Fibroblast of pulmonary artery (primary cell): ENCODE data around the gene KSR2.

Experiments used
- DNase-seq: peaks from one replicate; pipeline ENCODE4 v3.0.0-alpha.2; 2010; ENCODE audit warnings: low read depth
- H3K4me3 ChIP-seq: replicated peaks from 2 replicates; pipeline ENCODE4 v1.5.1; 2011; ENCODE audit warnings: low read depth, mild to moderate bottlenecking, control low read depth, low read length, moderate library complexity
- CTCF ChIP-seq: IDR thresholded peaks from 2 replicates; pipeline ENCODE4 v1.5.1; 2011; ENCODE audit warnings: mild to moderate bottlenecking, control low read depth, low read length, inconsistent platforms; ENCODE audit errors: missing control alignments

KSR2 gene

GRCh38 chr12:117563706-117564105 is 405.1 kb downstream of the KSR2 start:
- no peak overlapping the region for H3K4me3 ChIP-seq
- TF ChIP-seq CTCF, result no peak
- DNase-seq, result no peak

GRCh38 chr12:117563007-117563406 is 405.8 kb downstream of the KSR2 start:
- H3K4me3 ChIP-seq, result no peak overlapping the region
- no peak for DNase-seq
- no peak for TF ChIP-seq CTCF

- DNase-seq, result no peak
- no peak overlapping the region for H3K4me3 ChIP-seq
- TF ChIP-seq CTCF, result no peak
These were observed 406.8 kb downstream of the KSR2 start for GRCh38 chr12:117561990-117562389.

GRCh38 chr12:117559978-117560377 is 408.8 kb downstream of the KSR2 start:
- H3K4me3 ChIP-seq, result no peak overlapping the region
- DNase-seq, result no peak
- TF ChIP-seq CTCF, result no peak

GRCh38 chr12:117555889-117556288 is 412.9 kb downstream of the KSR2 start:
- no peak overlapping the region for H3K4me3 ChIP-seq
- no peak for DNase-seq
- no peak for TF ChIP-seq CTCF

GRCh38 chr12:117552971-117553370 is 415.8 kb downstream of the KSR2 start:
- no peak for TF ChIP-seq CTCF
- no peak for DNase-seq
- no peak overlapping the region for H3K4me3 ChIP-seq

- DNase-seq, result no peak
- TF ChIP-seq CTCF, result no peak
- H3K4me3 ChIP-seq, result no peak overlapping the region
These were observed 417.1 kb downstream of the KSR2 start for GRCh38 chr12:117551665-117552064.
